Hematopoietic multipotent progenitor cell treated with erythropoietin and hydrocortisone succinate and interleukin-3 and kit ligand, for 8 days (in vitro differentiated cells): ENCODE measurements around the gene ASTN2.
"Not testable (repeated sequence)": the region's sequence is repeated elsewhere in the genome, so short reads cannot be mapped to it uniquely, and the experiment has no call there.

Experiments used
- DNase-seq: peaks from one replicate; pipeline ENCODE4 v3.0.0-alpha.2; 2015

Gene ASTN2

GRCh38 chr9:116467740-116468351 lies 947.0 kb downstream of the ASTN2 start:
- no peak for DNase-seq

GRCh38 chr9:116466271-116467235 lies 948.3 kb downstream of the ASTN2 start:
- DNase-seq: peak; percentile 93

GRCh38 chr9:116465576-116466270 lies 949.1 kb downstream of the ASTN2 start:
- peak; percentile 67 for DNase-seq

GRCh38 chr9:116464987-116465571 lies 949.8 kb downstream of the ASTN2 start:
- peak; percentile 99 for DNase-seq

- no peak for DNase-seq
Measured at GRCh38 chr9:116464423-116464822, 950.4 kb downstream of the ASTN2 start.

GRCh38 chr9:116461632-116462031 lies 953.2 kb downstream of the ASTN2 start:
- DNase-seq: no peak

GRCh38 chr9:116460026-116460425 lies 954.8 kb downstream of the ASTN2 start:
- DNase-seq: no peak

GRCh38 chr9:116459576-116459975 lies 955.3 kb downstream of the ASTN2 start:
- no peak for DNase-seq

GRCh38 chr9:116456490-116457088 lies 958.3 kb downstream of the ASTN2 start:
- DNase-seq: no peak

- not testable (repeated sequence) for DNase-seq
Measured at GRCh38 chr9:116454539-116454938, 960.3 kb downstream of the ASTN2 start.

GRCh38 chr9:116453785-116454184 lies 961.1 kb downstream of the ASTN2 start:
- DNase-seq: no peak

- DNase-seq: no peak
Measured at GRCh38 chr9:116452634-116453033, 962.2 kb downstream of the ASTN2 start.

- no peak for DNase-seq
Measured at GRCh38 chr9:116452227-116452626, 962.6 kb downstream of the ASTN2 start.

- DNase-seq: peak; percentile 64
Measured at GRCh38 chr9:116451500-116452115, 963.2 kb downstream of the ASTN2 start.

- no peak for DNase-seq
Measured at GRCh38 chr9:116450378-116451139, 964.3 kb downstream of the ASTN2 start.

- no peak for DNase-seq
Measured at GRCh38 chr9:116449949-116450348, 964.9 kb downstream of the ASTN2 start.

GRCh38 chr9:116448431-116448830 lies 966.4 kb downstream of the ASTN2 start:
- no peak for DNase-seq

GRCh38 chr9:116447934-116448333 lies 966.9 kb downstream of the ASTN2 start:
- DNase-seq: no peak

GRCh38 chr9:116442528-116442927 lies 972.3 kb downstream of the ASTN2 start:
- DNase-seq: no peak

GRCh38 chr9:116437411-116438370 lies 977.2 kb downstream of the ASTN2 start:
- no peak for DNase-seq
